ENCODE data around the gene PIGS. TPM values are rescaled to one million over a fixed set of nuclear protein-coding genes. Genes with fewer than 3 reads are reported as not detected.

The PIGS gene
- total RNA-seq, 4 donors from 2014 or later = 47.0 to 188 (median 107) TPM

DNA sequence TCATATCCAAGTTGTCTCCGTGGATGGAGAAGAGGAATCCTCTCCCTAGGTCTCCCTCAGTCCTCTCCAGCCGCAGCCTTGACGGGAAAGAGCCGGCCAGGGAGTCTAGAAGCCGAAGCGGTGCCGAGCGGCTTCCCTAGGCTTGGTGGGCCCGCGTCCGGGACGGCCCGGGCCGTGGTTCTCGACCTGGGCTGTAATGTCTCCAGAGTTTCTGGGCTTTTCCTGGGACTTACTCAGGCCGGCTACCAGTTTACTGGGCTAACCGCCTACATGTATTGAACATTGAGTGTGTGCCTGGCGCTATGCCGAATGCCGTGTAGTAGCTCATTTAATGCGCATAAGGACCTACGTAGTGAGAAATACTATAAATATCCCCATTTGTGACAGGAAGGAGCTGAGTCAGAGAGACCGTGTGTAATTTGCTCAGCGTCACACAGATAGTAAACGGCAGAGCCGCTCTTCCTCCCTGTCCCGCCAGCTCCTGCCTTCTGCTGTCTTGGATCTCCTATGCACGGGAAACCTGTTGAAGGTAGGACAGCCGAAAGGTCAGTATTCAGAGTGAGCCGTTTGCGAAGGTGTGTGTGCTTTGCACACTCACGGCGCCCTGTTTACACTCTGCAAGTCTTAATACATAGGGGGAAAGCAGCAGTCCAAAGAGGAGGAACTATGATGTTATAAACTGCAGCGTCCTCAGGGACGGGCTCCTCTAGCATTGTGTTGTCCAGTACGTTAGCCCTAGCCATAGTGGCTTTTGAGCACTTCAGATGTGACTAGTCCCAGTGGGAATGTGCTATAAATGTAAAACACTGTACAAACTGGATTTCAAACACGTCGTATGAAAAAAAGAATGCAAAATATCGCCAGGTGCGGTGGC, 28.2 kb upstream of the PIGS start:
- H3K4me1 ChIP-seq = peaks cover 0 to 27% (median 0%) of the 10 kb centered on the region in 4 donors
- H3K27ac ChIP-seq = peak overlapping the region; percentile 87 to 99 (median 92)
- peak; percentile 3 to 42 for TF ChIP-seq POLR2A (IDR thresholded peaks at IDR 0.05)
- TF ChIP-seq, protein P1, sequence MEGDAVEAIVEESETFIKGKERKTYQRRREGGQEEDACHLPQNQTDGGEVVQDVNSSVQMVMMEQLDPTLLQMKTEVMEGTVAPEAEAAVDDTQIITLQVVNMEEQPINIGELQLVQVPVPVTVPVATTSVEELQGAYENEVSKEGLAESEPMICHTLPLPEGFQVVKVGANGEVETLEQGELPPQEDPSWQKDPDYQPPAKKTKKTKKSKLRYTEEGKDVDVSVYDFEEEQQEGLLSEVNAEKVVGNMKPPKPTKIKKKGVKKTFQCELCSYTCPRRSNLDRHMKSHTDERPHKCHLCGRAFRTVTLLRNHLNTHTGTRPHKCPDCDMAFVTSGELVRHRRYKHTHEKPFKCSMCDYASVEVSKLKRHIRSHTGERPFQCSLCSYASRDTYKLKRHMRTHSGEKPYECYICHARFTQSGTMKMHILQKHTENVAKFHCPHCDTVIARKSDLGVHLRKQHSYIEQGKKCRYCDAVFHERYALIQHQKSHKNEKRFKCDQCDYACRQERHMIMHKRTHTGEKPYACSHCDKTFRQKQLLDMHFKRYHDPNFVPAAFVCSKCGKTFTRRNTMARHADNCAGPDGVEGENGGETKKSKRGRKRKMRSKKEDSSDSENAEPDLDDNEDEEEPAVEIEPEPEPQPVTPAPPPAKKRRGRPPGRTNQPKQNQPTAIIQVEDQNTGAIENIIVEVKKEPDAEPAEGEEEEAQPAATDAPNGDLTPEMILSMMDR (IDR thresholded peaks at IDR 0.05) = no peak
- H3K9me3 ChIP-seq = no peaks in the 10 kb centered on the region
- peak; percentile 41 to 84 (median 77) for DNase-seq
- H3K4me3 ChIP-seq = peak overlapping the region; percentile 63 to 79 (median 72)
- H3K36me3 ChIP-seq = no peaks in the 10 kb centered on the region
- no peaks in the 10 kb centered on the region for H3K27me3 ChIP-seq

DNA sequence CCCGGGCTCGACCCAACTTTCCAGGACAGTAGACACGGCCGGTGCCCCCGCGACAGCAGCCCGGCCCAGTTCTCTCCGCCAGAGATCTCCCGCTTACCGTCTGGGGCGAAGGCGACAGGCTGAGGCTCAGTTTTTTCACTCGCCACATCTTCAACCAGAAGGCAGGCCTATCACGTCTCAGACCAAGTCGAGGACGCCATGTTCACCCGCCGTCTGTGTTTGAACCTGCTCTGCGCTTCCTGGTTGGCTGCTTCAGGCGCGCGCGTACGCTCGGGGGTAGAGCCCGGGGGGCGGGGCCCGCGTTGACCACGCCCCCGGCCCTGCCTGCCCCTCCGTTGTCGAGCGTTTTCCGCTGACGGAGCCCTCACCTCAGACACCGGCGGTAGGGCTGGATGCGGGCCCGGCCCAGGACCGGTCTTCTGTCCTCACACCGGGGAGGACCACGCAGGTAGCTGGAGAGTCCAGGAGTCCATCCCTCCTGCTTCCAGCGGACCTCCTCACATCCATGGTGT, 27.5 kb upstream of the PIGS start, which contains the start of gene SPAG5:
TSS of gene SPAG5 (minus strand) at position 227 of the 512 bp plus-strand sequence. CDS start at position 148, 79 bp downstream.
- TF ChIP-seq, protein P1 (IDR thresholded peaks at IDR 0.05) = no peak
- peak; percentile 97 for TF ChIP-seq POLR2A (IDR thresholded peaks at IDR 0.05)
- Histone ChIP-seq H3K27me3 (no peaks in the 10 kb centered on the region), H3K36me3 (no peaks in the 10 kb centered on the region)

DNA sequence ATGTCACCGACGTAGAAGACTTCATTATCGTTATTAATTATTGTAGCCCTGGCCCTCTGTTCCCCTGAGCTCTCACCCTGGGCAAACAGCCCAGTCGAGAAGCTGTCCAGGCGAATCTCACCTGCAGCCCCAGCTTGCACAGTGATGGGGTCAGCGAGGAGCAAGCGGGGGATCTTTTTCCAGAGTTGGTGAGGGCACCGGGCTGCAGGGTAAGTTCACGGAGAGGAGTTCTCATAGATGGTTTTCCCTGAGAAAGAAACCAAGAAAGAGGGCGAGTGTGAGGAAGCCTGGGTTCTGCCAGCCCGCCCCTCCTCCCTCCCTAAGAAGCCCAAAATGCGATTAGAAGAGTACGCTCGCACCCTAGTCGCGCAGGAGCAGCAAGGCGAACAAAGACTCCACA, 27.1 kb upstream of the PIGS start:
- H3K9me3 ChIP-seq = no peaks in the 10 kb centered on the region
- H3K36me3 ChIP-seq = no peaks in the 10 kb centered on the region
- DNase-seq = peak in 1 of 3 donors; percentile 46
- TF ChIP-seq POLR2A (IDR thresholded peaks at IDR 0.05) = no peak
- TF ChIP-seq, protein P1 (IDR thresholded peaks at IDR 0.05) = no peak
- H3K27ac ChIP-seq = peak overlapping the region; percentile 87 to 99 (median 92)
- peak overlapping the region; percentile 63 to 79 (median 72) for H3K4me3 ChIP-seq
- no peaks in the 10 kb centered on the region for H3K27me3 ChIP-seq
- H3K4me1 ChIP-seq = peaks cover 0 to 27% (median 0%) of the 10 kb centered on the region in 4 donors

More for the DNA sequence above, 27.5 kb upstream of the PIGS start, which contains the start of gene SPAG5:
- DNase-seq = peak; percentile 96 to 98 (median 96)
- Histone ChIP-seq H3K4me1 (peaks cover 0 to 27% (median 0%) of the 10 kb centered on the region in 4 donors), H3K27ac (peak within 1 kb of the TSS; percentile 87 to 99 (median 92)), H3K4me3 (peak within 1 kb of the TSS; percentile 63 to 79 (median 72)), H3K9me3 (no peaks in the 10 kb centered on the region)

DNA sequence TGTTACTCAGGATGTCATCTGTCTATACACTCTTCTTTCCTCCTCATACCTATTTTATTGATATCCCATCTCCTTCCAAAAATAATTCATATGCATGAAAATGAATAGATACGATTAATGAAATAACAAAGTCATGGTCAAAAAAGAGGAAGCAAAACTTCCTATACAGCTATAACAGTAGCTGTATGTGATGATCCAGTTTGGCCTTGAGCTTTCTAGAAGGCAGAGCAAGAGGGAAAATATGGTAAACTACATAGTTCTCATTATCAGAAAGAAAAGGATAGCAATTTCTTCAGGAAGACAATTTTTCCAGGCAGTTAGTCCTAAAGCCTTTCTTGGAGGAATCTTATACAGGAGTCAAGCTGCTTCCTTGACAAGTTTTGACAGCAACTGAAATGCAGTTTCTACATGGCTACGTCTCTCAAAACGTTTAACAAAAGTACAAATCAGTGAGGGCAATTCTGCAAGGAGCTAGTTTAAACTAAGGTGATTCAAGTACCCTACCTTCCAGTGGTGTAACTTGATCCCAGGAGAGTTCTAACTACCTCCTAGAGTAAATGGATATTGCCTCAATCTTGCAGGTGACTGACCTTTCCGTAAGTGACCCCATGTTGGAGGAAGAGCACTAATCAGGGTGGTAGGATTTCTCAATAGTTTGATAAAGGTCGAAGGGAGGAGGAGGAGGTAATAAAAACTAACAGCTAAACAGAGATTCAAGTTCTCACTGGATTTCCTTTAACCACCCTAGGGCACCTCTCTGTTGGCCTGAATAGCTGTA, 26.5 kb upstream of the PIGS start:
- H3K4me3 ChIP-seq = peak overlapping the region in 2 of 4 donors; percentile 78 to 79
- H3K4me1 ChIP-seq = peaks cover 0 to 27% (median 0%) of the 10 kb centered on the region in 4 donors
- H3K36me3 ChIP-seq = no peaks in the 10 kb centered on the region
- DNase-seq = no peak
- H3K27me3 ChIP-seq = no peaks in the 10 kb centered on the region
- no peak for TF ChIP-seq POLR2A (IDR thresholded peaks at IDR 0.05)
- TF ChIP-seq, protein P1 (IDR thresholded peaks at IDR 0.05) = no peak
- H3K27ac ChIP-seq = peak overlapping the region in 3 of 4 donors; percentile 87 to 99 (median 95)
- H3K9me3 ChIP-seq = no peaks in the 10 kb centered on the region

DNA sequence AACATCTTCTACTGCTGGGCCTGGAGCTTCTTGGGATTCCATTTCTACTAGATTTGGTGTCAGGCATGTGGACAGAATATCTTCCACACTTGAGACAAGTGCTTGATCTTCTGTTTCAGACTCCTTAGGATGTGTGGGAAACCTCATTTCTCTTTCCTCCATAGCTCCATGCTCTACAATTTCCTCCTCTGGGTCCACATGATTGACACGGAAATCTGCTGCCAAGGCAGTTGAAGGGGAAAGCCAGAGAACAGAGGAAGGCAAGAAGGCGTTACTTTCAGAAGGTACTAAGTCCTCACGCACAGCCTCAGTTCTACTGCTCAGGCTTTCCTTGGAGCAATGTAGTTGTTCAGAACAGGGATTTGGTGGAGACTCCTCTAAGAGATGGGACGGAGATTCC, 20.9 kb upstream of the PIGS start:
- H3K4me3 ChIP-seq = no peak overlapping the region
- H3K27me3 ChIP-seq = no peaks in the 10 kb centered on the region
- H3K27ac ChIP-seq = no peak overlapping the region
- no peaks in the 10 kb centered on the region for H3K9me3 ChIP-seq
- TF ChIP-seq, protein P1 (IDR thresholded peaks at IDR 0.05) = no peak
- no peak for TF ChIP-seq POLR2A (IDR thresholded peaks at IDR 0.05)
- no peaks in the 10 kb centered on the region for H3K4me1 ChIP-seq
- DNase-seq = no peak
- H3K36me3 ChIP-seq = peaks cover 0 to 28% (median 0%) of the 10 kb centered on the region in 3 donors
